Fibroblast of lung (primary cell): ENCODE data around the gene SCGN. TPM values are rescaled to one million over a fixed set of nuclear protein-coding genes. Genes with fewer than 3 reads are reported as not detected.
A peak's percentile ranks its signal among the peaks of the same experiment; 100 is the strongest.

ENCODE experiments used
- DNase-seq, 2 donors: peaks; one replicate each; pipeline versions ENCODE4 v3.0.0 to v3.0.0-alpha.2; 2010; ENCODE audit warnings: low read depth in 2 of 2
- H2AFZ ChIP-seq: 2 replicates; pipeline ENCODE4 v1.5.1; 2012; ENCODE audit warnings: low read length, control low read depth, inconsistent platforms
- H3K27ac ChIP-seq: 2 replicates; pipeline ENCODE4 v1.5.1; 2011; ENCODE audit warnings: low read length, control low read depth; ENCODE audit not compliant: insufficient read depth
- H3K27me3 ChIP-seq: 2 replicates; pipeline ENCODE4 v1.5.1; 2011; ENCODE audit warnings: mild to moderate bottlenecking, low read length; ENCODE audit not compliant: control insufficient read depth, insufficient read depth
- H3K36me3 ChIP-seq: 2 replicates; pipeline ENCODE4 v1.5.1; 2011; ENCODE audit warnings: low read length; ENCODE audit not compliant: control insufficient read depth, insufficient read depth
- H3K4me1 ChIP-seq: 2 replicates; pipeline ENCODE4 v1.5.1; 2011; ENCODE audit warnings: low read length; ENCODE audit not compliant: control insufficient read depth, insufficient read depth; ENCODE audit errors: extremely low read depth
- H3K4me2 ChIP-seq: 2 replicates; pipeline ENCODE4 v1.5.1; 2011; ENCODE audit warnings: low read length, control low read depth; ENCODE audit not compliant: insufficient read depth; ENCODE audit errors: extremely low read depth
- H3K4me3 ChIP-seq, 4 experiments: fragments of 200-600 bp in 1 of 4; sonication (generic) in 1 of 4; replicated peaks in 1 of 4; 2 replicates each; pipeline ENCODE4 v1.5.1; 2011 to 2016; ENCODE audit warnings: low read length in 4 of 4, low read depth in 3 of 4, mild to moderate bottlenecking in 3 of 4, control low read depth in 2 of 4, inconsistent platforms in 1 of 4, mixed read lengths in 1 of 4; ENCODE audit not compliant: insufficient read depth in 1 of 4; ENCODE audit errors: control extremely low read depth in 1 of 4
- H3K79me2 ChIP-seq: 2 replicates; pipeline ENCODE4 v1.5.1; 2012; ENCODE audit warnings: mild to moderate bottlenecking, low read length, inconsistent platforms; ENCODE audit not compliant: control insufficient read depth, insufficient read depth
- H3K9ac ChIP-seq: 2 replicates; pipeline ENCODE4 v1.5.1; 2011; ENCODE audit warnings: mild to moderate bottlenecking, low read length, control low read depth; ENCODE audit not compliant: insufficient read depth
- H3K9me3 ChIP-seq: 2 replicates; pipeline ENCODE4 v1.5.1; 2012; ENCODE audit warnings: low read depth, low read length; ENCODE audit not compliant: control insufficient read depth, insufficient read depth
- H4K20me1 ChIP-seq: 2 replicates; pipeline ENCODE4 v1.5.1; 2011; ENCODE audit warnings: low read length; ENCODE audit not compliant: control insufficient read depth, insufficient read depth; ENCODE audit errors: extremely low read depth
- CTCF ChIP-seq, 2 donors: IDR thresholded peaks in 1 of 2; conservative IDR thresholded peaks in 1 of 2; 1 replicate in 1 of 2; 2 replicates in 1 of 2; pipeline ENCODE4 v1.5.1; 2011 to 2012; ENCODE audit warnings: low read length in 2 of 2, control low read depth in 1 of 2, inconsistent platforms in 1 of 2, low read depth in 1 of 2, mild to moderate bottlenecking in 1 of 2
- EZH2 ChIP-seq: IDR thresholded peaks from 2 replicates; pipeline ENCODE4 v1.5.1; 2012; ENCODE audit warnings: low read length, control low read depth, mild to moderate bottlenecking; ENCODE audit errors: missing control alignments
- polyA plus RNA-seq, 2 donors: library from polyadenylated mRNA; depleted of rRNA in 1 of 2; stranded (reverse) in 1 of 2; unstranded in 1 of 2; fragments of >200 nt; gene quantifications; 2 replicates each; pipeline ENCODE4 v1.2.1, GENCODE V29; 2011 to 2012; ENCODE audit warnings: missing spikeins in 1 of 2
- total RNA-seq: library from RNA; depleted of rRNA; stranded (reverse); fragments of >200 nt; gene quantifications from 2 replicates; pipeline ENCODE4 v1.2.1, GENCODE V29; 2014

The SCGN gene
- total and polyA plus RNA-seq, 2 donors (not counting 1 experiment from before 2014, with no cell fraction given): not detected

DNA sequence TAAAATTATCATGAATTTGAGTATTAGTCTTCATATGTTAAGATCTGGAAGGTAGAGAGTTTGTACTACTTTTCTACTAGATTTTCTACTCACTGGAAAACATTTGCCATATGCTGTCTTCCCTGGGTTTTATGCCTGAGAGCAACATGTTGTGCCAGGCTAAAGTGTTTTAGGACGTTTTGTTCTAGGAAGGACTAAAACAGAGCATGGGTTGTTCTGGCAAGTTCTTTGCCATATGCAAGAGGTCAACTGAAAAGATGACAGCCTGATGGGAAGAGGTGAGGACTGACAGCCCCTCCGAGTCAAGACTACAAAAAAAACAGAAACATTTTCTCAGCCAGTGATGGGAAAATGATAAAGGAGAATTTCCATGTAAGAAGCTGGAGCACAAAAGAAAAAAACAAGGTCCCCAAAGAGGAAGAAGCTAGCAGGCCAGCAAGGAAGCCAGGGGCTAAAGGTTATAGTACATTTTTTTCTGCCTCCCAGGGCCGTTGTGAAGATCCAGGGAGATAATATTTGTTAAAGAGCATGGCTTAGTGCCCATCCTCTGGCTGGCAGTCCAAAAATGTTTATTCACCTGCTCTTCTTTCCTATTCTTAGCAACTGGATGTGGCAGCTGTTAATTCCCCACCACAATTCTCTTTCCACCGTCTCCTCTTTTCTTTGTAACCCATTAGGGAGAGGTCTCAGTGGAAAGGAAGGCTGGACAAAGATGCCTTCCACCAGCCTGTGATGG lies 7.8 kb downstream of the SCGN start:
- Histone ChIP-seq H3K9me3 (no peaks in the 10 kb centered on the region), H3K9ac (no peak overlapping the region), H3K79me2 (no peaks in the 10 kb centered on the region), H3K27ac (no peak overlapping the region), H3K4me3 (no peak overlapping the region), H3K4me2 (no peak overlapping the region), H3K4me1 (no peaks in the 10 kb centered on the region), H3K27me3 (no peaks in the 10 kb centered on the region), H2AFZ (no peak overlapping the region), H4K20me1 (no peaks in the 10 kb centered on the region), H3K36me3 (no peaks in the 10 kb centered on the region)
- TF ChIP-seq EZH2 (no peak), CTCF (conservative IDR thresholded peaks at IDR 0.05 in 1 of 2, IDR thresholded peaks at IDR 0.05 in 1 of 2; ENCODE audit: low read depth in 1 of 2, low read length in 2 of 2) (no peak)
- no peak for DNase-seq

GRCh38 chr6:25660512-25660911 lies 8.5 kb downstream of the SCGN start:
- no peaks in the 10 kb centered on the region for H3K9me3 ChIP-seq
- peak; percentile 8 to 37 for DNase-seq

More at GRCh38 chr6:25660512-25660911, 8.5 kb downstream of the SCGN start:
- Histone ChIP-seq H3K79me2 (no peaks in the 10 kb centered on the region), H3K9ac (no peak overlapping the region), H3K27ac (no peak overlapping the region), H3K27me3 (no peaks in the 10 kb centered on the region), H4K20me1 (no peaks in the 10 kb centered on the region), H3K4me3 (no peak overlapping the region), H3K36me3 (no peaks in the 10 kb centered on the region), H2AFZ (no peak overlapping the region), H3K4me2 (no peak overlapping the region), H3K4me1 (no peaks in the 10 kb centered on the region)
- TF ChIP-seq EZH2 (no peak), CTCF (conservative IDR thresholded peaks at IDR 0.05 in 1 of 2, IDR thresholded peaks at IDR 0.05 in 1 of 2; ENCODE audit: low read depth in 1 of 2, low read length in 2 of 2) (no peak)
